KOPT-K1 (cell line): ENCODE data around the gene CDH11.

Experiments
- H3K27ac ChIP-seq: fragments of 200-600 bp; sonication (generic); 2 replicates; pipeline ENCODE4 v1.5.1; 2016; ENCODE audit warnings: antibody characterized with exemption, mild to moderate bottlenecking, low read depth, low read length; ENCODE audit not compliant: poor library complexity, severe bottlenecking
- H3K36me3 ChIP-seq: fragments of 200-600 bp; sonication (generic); 2 replicates; pipeline ENCODE4 v1.5.1; 2017; ENCODE audit warnings: antibody characterized with exemption, mild to moderate bottlenecking, low read length, moderate library complexity; ENCODE audit not compliant: insufficient read depth
- H3K9me3 ChIP-seq: fragments of 200-600 bp; sonication (generic); 2 replicates; pipeline ENCODE4 v1.5.1; 2017; ENCODE audit warnings: antibody characterized with exemption, low read length, mild to moderate bottlenecking; ENCODE audit not compliant: insufficient read depth, poor library complexity, severe bottlenecking

Gene CDH11

DNA sequence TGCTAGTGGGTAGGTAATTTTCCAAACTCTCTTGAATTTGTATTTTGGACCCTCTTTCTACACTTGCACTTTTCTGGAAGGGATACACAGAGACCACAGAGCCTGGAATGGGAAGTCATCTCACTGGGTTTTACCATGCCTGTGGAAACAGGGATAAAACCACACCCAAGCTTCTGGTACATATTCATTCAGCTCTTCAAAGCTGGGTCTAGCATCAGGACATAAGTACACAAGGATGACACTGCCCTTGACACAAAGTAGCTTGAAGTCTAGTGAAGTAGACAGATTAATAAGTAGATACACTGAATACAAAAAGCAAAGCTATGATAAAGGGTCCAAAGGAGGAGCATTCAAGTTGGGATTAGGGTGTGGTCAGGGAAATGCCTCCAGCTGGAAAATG is 118.2 kb downstream of the CDH11 start:
- no peak overlapping the region for H3K27ac ChIP-seq
- no peaks in the 10 kb centered on the region for H3K36me3 ChIP-seq
- no peaks in the 10 kb centered on the region for H3K9me3 ChIP-seq

DNA sequence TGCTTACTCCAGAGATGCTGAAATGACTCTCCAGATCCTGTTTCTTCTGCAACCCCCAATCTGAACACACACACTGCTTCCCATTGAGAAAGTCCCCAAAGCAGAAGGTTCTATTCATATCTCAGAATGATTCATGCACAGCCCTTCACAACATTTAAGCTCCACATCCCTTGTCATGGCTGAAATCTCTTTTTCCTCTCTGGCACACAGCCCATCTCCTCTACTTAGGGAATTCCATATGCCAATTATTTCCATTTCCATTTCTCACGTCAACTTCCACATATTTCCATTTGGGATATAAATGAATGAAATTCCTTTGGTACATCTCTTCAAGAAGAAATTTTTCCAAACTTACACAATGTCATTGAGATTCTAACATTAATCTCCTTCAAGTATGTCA is 119.6 kb downstream of the CDH11 start:
- Histone ChIP-seq H3K27ac (no peak overlapping the region), H3K9me3 (no peaks in the 10 kb centered on the region), H3K36me3 (no peaks in the 10 kb centered on the region)

DNA sequence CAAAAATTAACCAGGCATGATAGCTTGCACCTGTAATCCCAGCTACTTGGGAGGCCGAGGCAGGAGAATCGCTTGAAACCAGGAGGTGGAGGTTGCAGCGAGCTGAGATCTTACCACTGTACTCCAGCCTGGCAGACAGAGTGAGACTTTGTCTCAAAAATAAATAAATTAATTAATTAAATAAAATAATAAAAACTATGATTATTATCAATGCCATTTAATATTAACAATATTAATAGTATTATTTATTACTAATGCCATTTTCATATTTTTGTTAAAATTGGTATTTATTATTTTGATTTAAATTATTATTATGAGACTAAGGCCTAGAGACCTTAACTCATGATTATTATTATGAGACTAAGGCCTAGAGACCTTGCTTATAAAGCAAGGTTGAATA is 121.2 kb downstream of the CDH11 start:
- H3K27ac ChIP-seq: no peak overlapping the region

DNA sequence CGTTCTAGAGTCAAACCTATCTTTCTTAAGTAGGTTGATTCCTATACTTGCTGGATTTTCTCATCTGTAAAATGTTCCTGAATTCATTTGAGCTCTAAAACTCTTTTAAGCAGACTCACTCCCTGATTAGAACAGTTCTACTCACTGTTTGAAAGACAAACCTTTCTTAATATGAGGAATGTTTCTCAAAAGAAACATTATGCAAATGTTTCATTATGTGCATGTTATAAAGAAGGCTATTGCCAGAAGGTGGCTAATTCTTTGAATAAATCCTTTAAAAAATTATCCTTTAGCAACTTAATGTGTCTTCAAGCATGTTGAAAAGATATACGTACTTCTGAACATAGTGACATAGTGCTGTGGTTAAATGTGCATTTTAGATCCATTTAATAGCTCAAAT is 124.1 kb downstream of the CDH11 start:
- no peaks in the 10 kb centered on the region for H3K9me3 ChIP-seq
- H3K27ac ChIP-seq: no peak overlapping the region
- no peaks in the 10 kb centered on the region for H3K36me3 ChIP-seq

More for the DNA sequence above, 121.2 kb downstream of the CDH11 start:
- H3K9me3 ChIP-seq: no peaks in the 10 kb centered on the region
- H3K36me3 ChIP-seq: no peaks in the 10 kb centered on the region

DNA sequence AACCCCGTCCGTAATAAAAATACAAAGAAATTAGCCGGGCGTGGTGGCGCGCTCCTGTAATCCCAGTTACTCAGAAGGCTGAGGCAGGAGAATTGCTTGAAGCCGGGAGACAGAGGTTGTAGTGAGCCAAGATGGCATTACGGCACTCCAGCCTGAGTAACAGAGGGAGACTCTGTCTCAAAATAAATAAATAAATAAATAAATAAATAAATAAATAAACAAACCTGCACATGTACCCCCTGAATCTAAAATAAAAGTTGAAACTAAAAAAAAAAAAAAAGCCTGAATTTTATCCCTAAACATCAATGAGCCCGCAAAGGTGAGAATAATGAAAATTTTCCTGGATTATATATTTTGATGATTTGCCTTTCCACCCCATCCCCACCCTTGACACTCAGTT is 124.7 kb downstream of the CDH11 start:
- H3K9me3 ChIP-seq: no peaks in the 10 kb centered on the region
- H3K27ac ChIP-seq: no peak overlapping the region
- no peaks in the 10 kb centered on the region for H3K36me3 ChIP-seq

DNA sequence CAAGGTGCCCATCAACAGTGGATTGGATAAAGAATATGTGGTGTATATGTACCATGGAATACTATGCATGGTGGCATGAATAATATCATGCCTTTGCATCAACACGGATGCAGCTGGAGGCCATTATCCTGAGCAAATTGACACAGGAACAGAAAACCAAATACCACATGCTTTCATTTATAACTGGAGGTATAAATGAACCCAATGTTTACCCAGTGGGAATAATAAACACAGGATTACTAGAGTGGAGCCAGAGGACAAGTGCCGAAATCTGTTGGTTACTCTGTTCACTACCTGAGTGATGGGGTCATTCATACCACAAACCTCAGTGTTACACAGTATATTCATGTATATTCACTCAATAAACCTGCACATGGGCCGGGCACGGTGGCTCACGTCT is 125.2 kb downstream of the CDH11 start:
- Histone ChIP-seq H3K9me3 (no peaks in the 10 kb centered on the region), H3K27ac (no peak overlapping the region), H3K36me3 (no peaks in the 10 kb centered on the region)

DNA sequence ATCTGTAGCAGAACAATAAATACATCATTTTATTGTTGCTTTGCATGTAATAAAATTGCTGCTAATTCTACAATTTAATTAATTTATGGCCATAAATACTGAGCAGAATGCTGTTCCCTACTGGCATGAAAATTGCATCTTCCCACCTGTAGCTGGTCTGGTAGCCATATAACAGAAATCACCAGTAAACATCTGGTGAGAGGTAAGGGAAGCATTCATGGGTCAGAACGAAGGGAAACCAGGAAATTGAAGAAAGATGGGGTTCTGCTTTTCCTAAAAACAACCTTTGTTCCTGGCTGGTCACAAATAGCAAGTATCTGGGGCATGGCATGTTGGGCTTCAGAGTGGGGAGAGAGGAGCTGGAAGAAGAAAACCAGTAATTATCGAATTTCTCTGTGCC is 128.4 kb downstream of the CDH11 start:
- H3K36me3 ChIP-seq: no peaks in the 10 kb centered on the region

DNA sequence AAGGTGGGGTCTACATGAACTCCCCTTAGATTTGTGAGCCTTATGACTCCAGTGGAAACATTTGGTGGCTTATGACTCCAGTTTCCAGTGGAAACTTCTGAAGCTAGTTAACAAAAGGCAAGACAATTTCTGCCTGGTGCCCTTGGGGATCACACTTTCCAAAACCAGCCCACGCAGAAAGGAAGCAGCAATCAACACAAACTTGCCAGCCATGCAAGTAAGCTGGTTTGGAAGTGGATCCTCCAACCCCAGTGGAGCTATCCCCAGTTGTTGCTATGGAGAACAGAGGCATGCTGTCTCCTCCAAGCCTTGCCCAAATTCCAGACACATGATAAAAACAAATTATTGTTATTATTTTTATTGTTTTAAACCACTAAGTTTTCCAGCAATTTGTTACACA is 130.9 kb downstream of the CDH11 start:
- Histone ChIP-seq H3K36me3 (no peaks in the 10 kb centered on the region), H3K27ac (no peak overlapping the region), H3K9me3 (no peaks in the 10 kb centered on the region)

More for the DNA sequence above, 128.4 kb downstream of the CDH11 start:
- Histone ChIP-seq H3K27ac (no peak overlapping the region), H3K9me3 (no peaks in the 10 kb centered on the region)

DNA sequence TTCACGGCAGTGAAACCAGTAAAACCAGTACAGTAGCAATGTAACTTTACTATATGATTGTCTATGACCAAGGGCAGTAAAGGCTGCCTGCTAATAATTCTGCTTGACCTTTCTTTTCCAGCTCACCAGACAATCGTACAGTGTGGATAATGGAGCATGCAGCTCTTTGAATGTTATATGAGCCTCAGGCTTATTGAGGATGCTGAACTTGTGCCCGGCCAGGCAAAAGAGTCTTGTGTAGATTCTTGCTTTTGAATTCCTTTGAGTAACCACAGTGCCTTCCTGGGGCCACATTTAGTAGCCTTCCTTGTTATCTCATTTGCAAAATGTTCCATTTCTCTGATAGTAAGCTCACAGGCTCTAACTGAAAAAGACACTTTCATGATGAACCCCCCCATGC is 131.8 kb downstream of the CDH11 start:
- H3K36me3 ChIP-seq: no peaks in the 10 kb centered on the region
- no peak overlapping the region for H3K27ac ChIP-seq

DNA sequence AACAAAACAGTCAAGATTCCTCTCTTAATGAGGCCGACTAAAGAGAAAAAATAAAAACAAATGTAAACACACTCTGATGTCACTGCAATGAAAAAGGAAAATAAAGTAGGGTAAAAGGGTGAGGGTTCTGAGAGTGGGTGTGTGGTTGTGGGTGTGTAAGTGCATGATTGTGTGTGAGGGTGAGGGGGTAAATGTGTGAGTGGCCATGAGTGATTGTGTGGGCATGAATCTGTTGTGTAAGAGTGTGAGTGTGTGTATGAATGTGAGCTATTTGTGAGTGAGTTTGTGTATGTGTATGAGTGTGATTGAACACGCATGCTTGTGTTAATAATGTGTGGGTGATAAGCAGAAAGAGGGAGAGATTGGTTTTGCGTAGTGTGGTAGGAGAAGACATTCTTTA is 132.8 kb downstream of the CDH11 start:
- no peak overlapping the region for H3K27ac ChIP-seq
- H3K9me3 ChIP-seq: no peaks in the 10 kb centered on the region
- no peaks in the 10 kb centered on the region for H3K36me3 ChIP-seq

More for the DNA sequence above, 131.8 kb downstream of the CDH11 start:
- no peaks in the 10 kb centered on the region for H3K9me3 ChIP-seq

DNA sequence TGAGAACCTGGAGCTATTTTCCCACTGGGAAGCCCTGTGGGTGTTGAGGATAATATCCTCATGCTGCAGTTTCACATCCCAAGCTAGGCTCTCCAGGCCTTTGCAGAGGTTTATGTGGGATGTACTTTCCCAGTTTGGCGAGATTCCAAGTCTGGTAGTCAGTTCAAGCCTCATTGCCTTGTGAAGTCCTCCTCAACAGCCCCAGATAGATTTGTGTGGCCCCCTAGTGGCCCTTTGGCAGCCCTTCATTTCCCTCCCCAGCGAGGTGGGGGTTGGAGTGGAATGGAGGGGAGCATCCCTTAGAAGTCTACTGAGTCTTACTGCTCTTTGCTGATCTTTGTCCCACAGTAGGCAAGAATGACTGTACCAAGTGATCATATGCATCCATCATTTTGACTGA is 137.9 kb downstream of the CDH11 start:
- Histone ChIP-seq H3K36me3 (no peaks in the 10 kb centered on the region), H3K9me3 (no peaks in the 10 kb centered on the region)

DNA sequence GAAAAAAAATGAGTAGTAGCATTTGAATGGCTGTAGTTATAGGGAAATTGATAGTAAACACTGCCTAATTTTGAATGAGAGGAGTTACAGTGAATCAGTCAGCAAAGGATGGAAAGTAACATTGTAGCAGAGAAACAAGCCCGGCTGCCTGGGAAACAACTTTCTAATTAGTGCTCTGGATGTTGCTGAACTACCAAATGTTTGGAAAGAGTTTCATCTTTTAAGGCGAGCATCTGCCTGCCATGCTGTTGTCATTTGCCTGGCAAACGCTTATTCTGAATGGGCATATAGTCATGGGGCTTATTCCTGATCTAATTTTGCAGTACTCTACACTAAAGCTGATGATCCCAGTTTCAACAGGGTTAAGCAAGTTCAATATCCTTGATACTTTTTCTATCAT is 138.6 kb downstream of the CDH11 start:
- Histone ChIP-seq H3K27ac (no peak overlapping the region), H3K9me3 (no peaks in the 10 kb centered on the region), H3K36me3 (no peaks in the 10 kb centered on the region)

More for the DNA sequence above, 137.9 kb downstream of the CDH11 start:
- no peak overlapping the region for H3K27ac ChIP-seq

DNA sequence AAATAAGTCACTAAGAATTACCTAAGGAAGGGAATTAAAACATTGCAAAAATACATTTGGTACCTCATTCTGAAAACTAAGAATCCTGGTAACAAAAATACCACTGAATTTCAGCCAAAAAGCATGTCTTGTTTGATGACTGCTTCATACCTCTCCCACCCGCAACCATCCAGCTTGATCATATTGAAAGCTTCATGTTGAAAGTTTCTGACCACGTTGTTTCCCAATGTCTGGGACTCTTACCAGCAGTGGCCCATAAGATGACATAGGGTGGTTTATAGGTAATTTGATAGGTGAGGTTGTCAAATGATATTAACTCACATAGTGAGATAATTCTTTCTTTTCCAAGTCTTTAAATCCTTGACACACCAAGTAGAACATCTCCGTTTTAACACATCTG is 139.3 kb downstream of the CDH11 start:
- Histone ChIP-seq H3K36me3 (no peaks in the 10 kb centered on the region), H3K27ac (no peak overlapping the region), H3K9me3 (no peaks in the 10 kb centered on the region)

DNA sequence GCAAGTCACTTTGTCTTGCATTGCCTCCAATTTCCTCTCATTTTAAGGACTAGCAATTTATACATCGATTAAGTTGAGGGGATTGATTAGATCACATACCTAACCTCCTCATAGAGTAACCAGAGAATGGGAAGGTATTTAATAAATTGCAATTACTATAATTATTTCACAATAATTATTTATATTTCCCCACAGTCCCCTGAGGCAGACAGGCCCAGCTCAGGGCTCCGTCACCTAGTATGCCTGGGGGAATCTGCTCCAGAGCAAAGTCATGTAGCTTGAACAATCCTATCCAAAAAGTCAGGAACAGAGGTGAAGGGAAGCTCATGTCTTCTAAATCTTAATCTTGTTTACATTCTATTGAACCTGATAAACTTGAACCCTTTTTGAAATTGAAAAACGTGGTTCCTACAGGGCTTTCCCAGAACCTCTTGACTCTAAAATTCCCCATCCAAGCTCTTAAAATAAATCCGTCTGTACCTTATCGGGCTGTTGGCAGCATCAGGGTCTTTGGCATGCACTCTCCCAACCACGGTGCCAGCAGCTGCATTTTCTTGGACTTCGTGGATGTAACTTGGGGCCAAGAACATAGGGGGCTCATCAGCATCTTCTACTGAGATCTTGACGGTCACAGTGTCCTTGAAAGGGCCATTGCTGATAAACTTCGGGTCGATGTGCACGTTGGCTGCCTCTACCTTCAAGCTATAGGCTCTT is 140.1 kb downstream of the CDH11 start:
- no peaks in the 10 kb centered on the region for H3K36me3 ChIP-seq
- no peaks in the 10 kb centered on the region for H3K9me3 ChIP-seq
- H3K27ac ChIP-seq: no peak overlapping the region

DNA sequence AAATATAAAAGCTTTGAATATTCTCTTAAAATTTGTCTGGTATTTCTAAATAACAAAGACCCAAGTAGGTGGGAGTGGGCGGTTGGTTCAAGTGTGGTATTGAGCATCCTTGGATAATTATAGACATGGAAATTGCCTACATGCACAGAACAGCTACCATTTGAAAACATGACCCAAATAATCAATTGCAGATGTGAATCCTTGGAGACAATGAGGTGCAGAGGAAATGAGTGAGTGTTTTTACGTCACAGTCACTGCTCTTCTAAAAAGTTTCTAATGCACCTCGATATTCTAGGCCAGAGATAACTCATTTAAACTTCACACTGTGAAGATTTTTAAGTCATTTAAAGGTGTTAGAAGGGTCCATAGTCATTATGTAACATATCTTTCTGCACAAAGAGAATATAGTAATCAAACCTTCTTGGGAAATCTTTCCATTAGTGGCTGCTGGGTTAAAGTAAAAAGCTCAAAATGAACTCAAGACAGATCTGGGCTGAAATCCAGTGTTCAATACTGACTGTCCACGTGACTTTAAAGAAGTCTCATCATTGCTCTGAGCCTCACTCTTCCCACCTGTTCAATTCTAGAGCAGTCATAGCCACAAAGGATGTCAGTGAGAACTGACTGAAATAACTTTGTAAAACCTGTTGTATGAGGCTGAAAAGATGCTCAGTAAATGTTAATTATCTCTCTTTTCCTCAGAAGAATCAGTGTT is 144.5 kb downstream of the CDH11 start:
- Histone ChIP-seq H3K27ac (no peak overlapping the region), H3K9me3 (no peaks in the 10 kb centered on the region), H3K36me3 (no peaks in the 10 kb centered on the region)

DNA sequence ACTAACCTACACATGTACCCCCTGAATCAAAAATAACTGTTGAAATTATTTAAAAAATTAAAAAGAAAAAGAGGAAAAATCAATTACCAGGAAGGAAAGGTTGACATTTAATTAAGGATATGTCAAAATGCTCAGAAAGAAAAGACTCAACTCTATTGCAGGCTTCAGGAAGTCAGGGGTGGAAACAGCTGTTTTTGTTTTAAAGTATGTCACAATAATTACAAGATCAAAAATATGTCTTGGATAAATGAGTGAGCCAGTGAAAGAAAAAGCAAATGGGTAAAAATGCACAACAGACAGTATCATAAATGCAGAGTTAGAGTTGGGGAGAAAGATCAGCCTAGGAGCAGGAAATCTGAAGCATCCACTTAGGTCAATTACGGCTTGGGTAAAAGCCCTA is 146.0 kb downstream of the CDH11 start:
- Histone ChIP-seq H3K27ac (no peak overlapping the region), H3K36me3 (no peaks in the 10 kb centered on the region), H3K9me3 (no peaks in the 10 kb centered on the region)
